Panc1 (cell line): ENCODE data around the gene NID1.

Source experiments
- CTCF ChIP-seq: fragments of 450-650 bp; IDR thresholded peaks from 2 replicates; pipeline ENCODE4 v1.5.1; 2017; ENCODE audit warnings: mild to moderate bottlenecking
- POLR2AphosphoS5 ChIP-seq: IDR thresholded peaks from 2 replicates; pipeline ENCODE4 v1.6.1; 2012; ENCODE audit warnings: mild to moderate bottlenecking, low read depth, low read length, moderate library complexity
- REST ChIP-seq, 2 experiments: IDR thresholded peaks; 2 replicates each; pipeline ENCODE4 v1.6.1; 2011 to 2012; ENCODE audit warnings: low read depth in 2 of 2, control low read depth in 1 of 2, low read length in 1 of 2, mild to moderate bottlenecking in 1 of 2, moderate library complexity in 1 of 2; ENCODE audit not compliant: insufficient read depth in 1 of 2
- TCF7L2 ChIP-seq: IDR thresholded peaks from 2 replicates; pipeline ENCODE4 v1.6.1; 2011; ENCODE audit warnings: mild to moderate bottlenecking, low read depth, low read length, inconsistent platforms

- TF ChIP-seq REST (IDR thresholded peaks at IDR 0.05; ENCODE audit: insufficient read depth in 1 of 2, low read depth in 2 of 2, low read length in 1 of 2) (no peak), CTCF (no peak), POLR2AphosphoS5 (no peak), TCF7L2 (no peak)
Observed at GRCh38 chr1:235929216-235929615, 135.7 kb downstream of the NID1 start.
